ENCODE measurements around the gene THOC6. TPM values are rescaled to one million over a fixed set of nuclear protein-coding genes. Genes with fewer than 3 reads are reported as not detected.

Gene THOC6
- total and polyA plus RNA-seq, 12 donors: 7.0 to 40.3 (median 10.6) TPM

DNA sequence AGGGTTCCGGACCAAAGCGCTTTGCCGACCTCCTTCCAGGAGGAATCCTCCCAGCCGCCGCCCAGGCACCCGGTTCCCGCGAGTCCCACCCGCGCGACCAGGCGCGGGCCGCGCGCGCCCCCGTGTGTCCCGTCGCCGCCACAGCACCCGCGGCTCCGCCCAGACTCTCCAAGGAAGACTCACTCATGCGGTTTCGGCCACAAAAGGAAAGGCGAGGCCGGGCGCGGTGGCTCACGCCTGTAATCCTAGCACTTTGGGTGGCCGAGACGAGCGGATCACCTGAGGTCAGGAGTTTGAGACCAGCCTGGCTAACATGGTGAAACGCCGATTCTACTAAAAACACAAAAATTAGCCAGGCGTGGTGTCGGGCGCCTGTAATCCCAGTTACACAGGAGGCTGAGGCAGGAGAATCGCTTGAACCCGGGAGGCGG, 40.1 kb upstream of the THOC6 start:
- intact Hi-C loops (cut with DNase I): loop anchor here in 1 of 10 donors (5.0 kb wide), 1 partner anchor 56 kb away; no protein-coding TSS in a partner anchor
- Histone ChIP-seq H3K9me3 (no peaks in the 10 kb centered on the region), H3K4me1 (peaks cover 3 to 50% (median 33%) of the 10 kb centered on the region in 9 donors), H3K27ac (peak overlapping the region in 1 of 10 donors; percentile 3), H3K36me3 (no peaks in the 10 kb centered on the region), H3K27me3 (peaks cover 0 to 31% (median 14%) of the 10 kb centered on the region in 7 donors), H3K4me3 (peak overlapping the region in 6 of 10 donors; percentile 11 to 37 (median 32))
- DNase-seq: peak; percentile 72 to 85
- WGBS, 2 donors: 10 to 11% methylated on average over 42 of the region's 42 CpGs
- ATAC-seq: peak in 7 of 8 donors; percentile 12 to 50 (median 38)
- TF ChIP-seq, protein P1, sequence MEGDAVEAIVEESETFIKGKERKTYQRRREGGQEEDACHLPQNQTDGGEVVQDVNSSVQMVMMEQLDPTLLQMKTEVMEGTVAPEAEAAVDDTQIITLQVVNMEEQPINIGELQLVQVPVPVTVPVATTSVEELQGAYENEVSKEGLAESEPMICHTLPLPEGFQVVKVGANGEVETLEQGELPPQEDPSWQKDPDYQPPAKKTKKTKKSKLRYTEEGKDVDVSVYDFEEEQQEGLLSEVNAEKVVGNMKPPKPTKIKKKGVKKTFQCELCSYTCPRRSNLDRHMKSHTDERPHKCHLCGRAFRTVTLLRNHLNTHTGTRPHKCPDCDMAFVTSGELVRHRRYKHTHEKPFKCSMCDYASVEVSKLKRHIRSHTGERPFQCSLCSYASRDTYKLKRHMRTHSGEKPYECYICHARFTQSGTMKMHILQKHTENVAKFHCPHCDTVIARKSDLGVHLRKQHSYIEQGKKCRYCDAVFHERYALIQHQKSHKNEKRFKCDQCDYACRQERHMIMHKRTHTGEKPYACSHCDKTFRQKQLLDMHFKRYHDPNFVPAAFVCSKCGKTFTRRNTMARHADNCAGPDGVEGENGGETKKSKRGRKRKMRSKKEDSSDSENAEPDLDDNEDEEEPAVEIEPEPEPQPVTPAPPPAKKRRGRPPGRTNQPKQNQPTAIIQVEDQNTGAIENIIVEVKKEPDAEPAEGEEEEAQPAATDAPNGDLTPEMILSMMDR (IDR thresholded peaks at IDR 0.05): peak; percentile 93 to 99 (median 96)

DNA sequence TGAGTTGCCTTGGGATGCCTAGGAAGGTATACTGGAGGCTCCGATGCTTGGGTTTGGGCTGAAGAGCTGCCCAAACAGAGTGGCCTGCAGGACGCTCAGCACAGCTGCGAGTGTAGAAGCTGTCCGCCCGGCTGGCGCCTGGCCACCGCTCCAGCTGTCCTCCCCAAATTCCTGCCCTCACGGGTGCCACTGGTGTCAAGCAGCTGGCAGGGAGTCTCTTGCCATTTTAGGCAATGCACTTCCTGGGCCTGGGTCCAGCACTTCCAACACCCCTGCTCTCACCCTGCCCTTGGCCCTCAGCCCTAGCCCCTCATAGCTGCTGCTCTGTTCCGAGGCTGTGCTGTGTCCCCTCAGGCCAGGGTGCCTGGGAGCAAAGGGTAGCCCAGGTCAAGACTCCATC, 38.4 kb upstream of the THOC6 start:
- intact Hi-C loops (cut with DNase I): no loop called here
- H3K27me3 ChIP-seq: peaks cover 0 to 31% (median 11%) of the 10 kb centered on the region in 7 donors
- WGBS, 2 donors: 42 to 47% methylated on average over 9 of the region's 9 CpGs
- DNase-seq: peak in 1 of 2 donors; percentile 58
- peaks cover 3 to 41% (median 22%) of the 10 kb centered on the region in 9 donors for H3K4me1 ChIP-seq
- peak; percentile 16 to 69 (median 30) for ATAC-seq
- H3K27ac ChIP-seq: peak overlapping the region; percentile 47 to 95 (median 84)
- TF ChIP-seq, protein P1 (IDR thresholded peaks at IDR 0.05): no peak
- H3K9me3 ChIP-seq: no peaks in the 10 kb centered on the region
- H3K36me3 ChIP-seq: no peaks in the 10 kb centered on the region
- H3K4me3 ChIP-seq: no peak overlapping the region

- no peaks in the 10 kb centered on the region for H3K36me3 ChIP-seq
- peaks cover 3 to 38% (median 17%) of the 10 kb centered on the region in 9 donors for H3K4me1 ChIP-seq
- TF ChIP-seq, protein P1 (IDR thresholded peaks at IDR 0.05): no peak
- peak; percentile 57 to 87 (median 77) for ATAC-seq
- DNase-seq: peak; percentile 54 to 64
- intact Hi-C loops (cut with DNase I): no loop called here
- H3K27ac ChIP-seq: peak overlapping the region; percentile 47 to 95 (median 84)
- 41 to 59% methylated on average over 15 of the region's 15 CpGs for WGBS, 2 donors
- no peak overlapping the region for H3K4me3 ChIP-seq
- H3K9me3 ChIP-seq: no peaks in the 10 kb centered on the region
- peaks cover 0 to 32% (median 11%) of the 10 kb centered on the region in 7 donors for H3K27me3 ChIP-seq
These were observed 37.9 kb upstream of the THOC6 start for GRCh38 chr16:2985893-2986355.

DNA sequence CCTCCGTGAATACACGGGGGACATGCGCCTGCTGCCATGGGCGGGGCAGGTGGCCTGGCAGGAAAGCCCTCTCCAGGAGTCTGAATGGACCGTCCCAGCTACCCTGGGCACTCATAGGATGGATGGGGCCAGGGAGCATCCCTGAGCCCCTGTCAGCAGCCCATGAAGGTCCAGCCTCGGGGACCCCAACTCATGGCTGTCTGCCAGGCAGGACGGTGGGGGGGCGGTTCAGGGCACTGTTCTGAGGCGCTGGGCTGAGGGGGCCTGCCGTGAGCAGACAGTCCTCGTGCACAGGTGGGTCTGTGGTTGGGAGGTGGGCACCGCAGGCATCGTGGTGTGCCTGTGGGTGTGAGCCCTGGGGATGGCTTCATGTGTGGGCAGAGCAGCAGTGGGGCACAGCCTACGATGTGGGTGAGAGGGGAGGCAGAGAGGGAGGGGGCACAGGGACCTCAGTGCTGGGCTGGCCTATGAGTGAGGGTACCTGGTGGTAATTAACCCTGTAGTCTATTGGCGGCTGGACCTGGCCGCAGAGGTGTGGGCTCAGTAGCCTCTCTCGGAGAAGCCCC, 37.1 kb upstream of the THOC6 start:
- DNase-seq: no peak
- Histone ChIP-seq H3K4me1 (peaks cover 3 to 32% (median 12%) of the 10 kb centered on the region in 9 donors), H3K27me3 (peaks cover 0 to 32% (median 11%) of the 10 kb centered on the region in 7 donors), H3K36me3 (no peaks in the 10 kb centered on the region), H3K9me3 (no peaks in the 10 kb centered on the region), H3K4me3 (no peak overlapping the region), H3K27ac (peak overlapping the region in 4 of 10 donors; percentile 81 to 95 (median 90))
- WGBS, 2 donors: 76 to 84% methylated on average over 17 of the region's 17 CpGs
- TF ChIP-seq, protein P1 (IDR thresholded peaks at IDR 0.05): no peak
- ATAC-seq: peak in 1 of 8 donors; percentile 5
- intact Hi-C loops (cut with DNase I): no loop called here

All from heart right ventricle (tissue), 16 donors.